COLO668 (cell line): ENCODE data around the gene PSG2.
"Not testable (repeated sequence)": the region's sequence is repeated elsewhere in the genome, so short reads cannot be mapped to it uniquely, and the experiment has no call there.

ENCODE experiments used
- DNase-seq: peaks from one replicate; lab custom pipeline; 2025; ENCODE audit not compliant: unreplicated experiment; lab: John Stamatoyannopoulos, UW

Gene PSG2

DNA sequence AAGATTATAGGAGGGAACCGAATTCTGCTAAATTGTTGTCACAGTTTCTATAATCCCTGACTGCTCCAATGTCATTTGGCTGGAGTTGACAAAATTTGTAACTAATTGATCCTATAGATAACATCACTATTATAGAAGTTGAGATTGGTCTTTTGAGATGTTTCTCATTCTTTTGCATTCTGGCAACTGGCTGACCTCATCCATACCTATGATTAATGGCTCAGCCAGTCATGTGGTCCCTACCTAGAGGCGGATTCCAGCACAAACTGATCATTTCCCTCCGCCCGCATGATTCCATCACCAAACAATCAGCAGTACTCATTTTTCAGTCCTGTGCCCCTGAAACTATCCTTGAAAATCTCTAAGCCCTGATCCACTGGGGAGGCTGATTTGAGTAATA is 4.2 kb downstream of the PSG2 start:
- DNase-seq = no peak

DNA sequence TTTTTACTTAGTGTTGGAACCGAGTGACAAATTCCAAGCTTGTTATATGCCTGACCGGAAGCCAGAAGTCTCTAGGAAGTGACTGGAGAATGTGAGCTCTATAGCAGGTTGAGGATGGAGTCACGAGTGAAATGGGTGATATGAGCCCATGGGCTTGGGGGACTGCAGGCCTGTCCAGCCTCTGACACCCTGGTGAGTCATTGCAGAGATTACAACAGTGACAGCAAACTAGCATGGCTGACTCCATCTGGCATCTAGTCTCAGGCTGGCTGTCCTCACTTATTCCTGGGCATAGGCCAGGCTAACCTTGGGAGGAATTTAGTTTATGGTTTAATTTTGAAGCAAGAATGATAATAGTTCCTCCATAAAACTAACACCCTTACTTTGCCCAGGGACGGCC is 4.6 kb downstream of the PSG2 start:
- not testable (repeated sequence) for DNase-seq

DNA sequence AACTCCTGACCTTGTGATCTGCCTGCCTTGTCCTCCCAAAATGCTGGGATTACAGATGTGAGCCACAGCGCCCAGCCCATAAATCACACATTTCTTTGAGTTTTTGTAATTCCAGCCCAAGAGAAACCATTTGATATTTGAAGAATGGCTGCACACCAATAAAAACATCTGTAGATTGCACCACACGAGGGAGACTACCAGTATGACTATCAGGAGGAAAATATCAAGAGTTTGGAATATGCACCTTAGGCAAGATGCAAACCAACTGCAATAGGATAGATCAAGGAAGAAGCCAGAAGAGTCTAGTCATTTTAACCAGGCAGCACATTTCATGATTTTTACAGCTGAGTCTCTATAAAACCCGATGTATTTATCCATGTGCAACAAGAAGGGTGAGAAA is 20.1 kb downstream of the PSG2 start:
- not testable (repeated sequence) for DNase-seq

DNA sequence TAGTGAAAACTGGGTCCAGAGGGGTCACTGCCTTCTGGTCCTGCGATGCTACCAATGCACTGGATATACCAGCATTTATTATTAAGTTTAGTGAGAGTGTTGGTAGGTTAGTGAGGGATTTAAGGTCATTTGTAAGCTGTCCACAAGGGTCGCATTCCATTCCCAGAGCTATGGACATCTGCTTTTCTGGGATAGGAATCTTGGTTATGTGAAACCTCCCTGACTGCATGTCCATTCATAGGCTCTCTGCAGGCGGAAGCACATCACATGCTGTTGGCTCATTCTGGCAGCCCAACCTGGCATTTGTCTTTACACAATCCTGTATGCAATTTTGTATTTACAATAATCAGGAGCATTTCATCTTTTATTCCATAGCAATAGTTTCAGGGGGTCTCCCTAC is 21.2 kb downstream of the PSG2 start:
- not testable (repeated sequence) for DNase-seq

DNA sequence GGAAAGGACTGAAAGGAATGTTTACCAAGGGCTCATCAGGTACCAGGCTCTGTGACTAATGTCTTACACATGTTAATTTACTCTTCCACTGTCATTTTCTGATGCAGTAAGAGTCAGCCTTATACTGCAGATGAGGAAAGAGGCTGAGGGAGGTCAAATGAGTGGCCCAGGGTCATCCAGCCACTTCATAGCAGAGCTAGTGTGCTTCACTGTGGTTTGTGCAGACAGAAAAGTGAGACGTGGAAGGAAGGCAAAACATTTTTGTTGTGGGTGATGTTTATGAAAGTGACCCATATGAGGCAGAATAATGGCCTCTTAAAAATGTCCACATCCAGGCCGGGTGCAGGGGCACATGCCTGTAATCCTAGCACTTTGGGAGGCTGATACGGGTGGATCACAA is 22.2 kb downstream of the PSG2 start:
- not testable (repeated sequence) for DNase-seq

DNA sequence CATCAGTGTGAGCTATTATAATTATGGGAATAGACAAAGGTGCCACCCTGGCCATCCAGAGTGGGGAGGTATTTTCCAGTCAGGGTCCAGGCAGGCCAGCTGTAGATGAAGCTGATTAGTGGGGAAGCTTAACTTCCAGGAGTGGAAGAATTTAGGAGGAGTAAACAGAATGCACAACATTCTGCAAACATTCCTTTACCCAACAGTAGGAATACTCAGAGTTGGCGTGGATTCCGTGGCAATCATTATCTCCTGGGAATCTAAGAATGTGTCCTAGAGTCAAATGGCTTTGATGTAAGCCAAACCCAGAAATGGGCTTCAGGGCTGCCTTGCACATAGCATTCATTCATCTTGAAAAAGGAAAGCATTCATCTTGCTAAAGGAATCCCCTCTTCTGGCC is 23.0 kb downstream of the PSG2 start:
- not testable (repeated sequence) for DNase-seq

DNA sequence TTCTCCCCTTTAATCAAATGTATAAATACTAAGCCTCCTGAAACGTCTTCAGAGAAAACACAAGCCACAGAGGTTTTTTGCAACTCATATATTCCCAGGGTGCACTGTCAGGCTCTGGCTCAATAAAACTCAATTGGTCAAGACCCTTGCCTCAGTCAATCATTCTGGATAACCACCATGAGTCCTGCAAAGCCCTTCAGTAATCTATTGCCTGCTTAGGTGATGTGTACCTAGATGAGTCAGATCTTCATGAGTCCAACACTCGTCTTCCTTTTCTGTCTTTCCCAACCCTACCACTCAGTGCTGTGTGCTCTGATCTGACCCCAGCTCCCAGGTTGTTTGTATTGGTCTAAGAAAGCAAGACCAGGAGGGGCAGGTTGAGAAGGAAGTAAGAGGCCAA is 24.1 kb downstream of the PSG2 start:
- DNase-seq = not testable (repeated sequence)

DNA sequence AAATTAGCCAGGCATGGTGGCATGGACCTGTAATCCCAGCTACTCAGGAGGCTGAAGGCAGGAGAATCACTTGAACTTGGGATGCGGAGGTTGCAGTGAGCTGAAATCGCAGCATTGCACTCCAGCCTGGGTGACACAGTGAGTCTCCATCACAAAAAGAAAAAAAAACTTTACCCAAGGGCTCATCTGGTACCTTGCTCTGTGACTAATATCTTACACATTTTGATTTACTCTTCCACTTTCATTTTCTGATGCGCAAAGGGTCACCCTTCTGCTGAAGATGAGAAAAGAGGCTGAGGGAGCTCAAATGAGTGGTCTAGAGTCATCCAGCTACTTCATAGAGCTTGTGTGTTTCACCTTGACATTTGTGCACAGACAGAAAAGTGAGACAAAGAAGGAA is 34.5 kb downstream of the PSG2 start:
- not testable (repeated sequence) for DNase-seq

DNA sequence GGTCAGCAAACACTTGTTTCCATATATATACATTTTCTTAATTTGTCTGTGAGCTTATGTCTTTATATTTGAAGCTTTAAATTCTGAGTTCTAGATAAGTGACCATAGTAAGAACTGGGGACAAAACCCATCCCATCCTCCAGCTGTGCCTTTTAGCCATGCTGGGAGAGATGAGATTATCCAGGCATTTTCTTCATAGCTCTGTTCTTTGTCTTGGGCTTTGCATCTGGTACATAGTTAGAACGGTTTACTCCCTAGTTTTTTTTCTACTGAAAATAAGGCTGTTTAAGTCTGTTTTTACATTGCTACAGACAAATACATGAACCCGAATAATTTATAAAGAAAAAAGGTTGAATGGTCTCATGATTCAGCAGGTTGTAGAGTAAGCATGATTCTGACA is 35.9 kb downstream of the PSG2 start:
- DNase-seq = not testable (repeated sequence)

DNA sequence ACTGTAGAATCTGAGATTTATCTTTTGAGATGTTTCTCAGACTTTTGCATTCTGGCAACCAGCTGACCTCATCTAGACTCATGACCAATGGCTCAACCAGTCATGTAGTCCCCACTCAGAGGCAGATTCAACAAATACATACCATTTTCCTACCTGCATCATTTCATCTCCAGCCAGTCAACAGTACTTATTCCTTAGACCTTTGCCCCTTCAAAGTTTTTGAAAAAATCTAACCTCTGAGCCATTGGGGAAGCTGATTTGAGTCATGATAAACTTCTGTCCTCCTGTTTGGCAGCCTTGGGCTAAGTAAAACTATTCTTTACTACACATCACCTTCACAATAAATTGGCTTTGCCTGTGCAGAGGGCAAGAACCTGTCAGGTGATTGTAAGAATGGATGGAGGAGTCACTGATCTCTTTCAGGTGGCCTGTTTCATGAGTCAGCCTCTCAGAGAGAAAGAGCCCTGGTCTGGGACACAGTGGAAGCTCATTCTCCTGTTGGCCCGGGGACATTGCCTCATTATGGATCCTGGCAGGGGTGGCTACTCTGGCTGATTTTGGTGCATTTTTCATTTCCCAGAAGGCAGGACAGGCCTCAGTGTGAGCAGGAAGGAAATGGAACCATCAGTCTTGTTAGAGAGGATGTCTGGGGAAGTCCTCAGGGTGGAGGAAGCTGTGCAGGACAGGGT is 38.9 kb downstream of the PSG2 start:
- not testable (repeated sequence) for DNase-seq

DNA sequence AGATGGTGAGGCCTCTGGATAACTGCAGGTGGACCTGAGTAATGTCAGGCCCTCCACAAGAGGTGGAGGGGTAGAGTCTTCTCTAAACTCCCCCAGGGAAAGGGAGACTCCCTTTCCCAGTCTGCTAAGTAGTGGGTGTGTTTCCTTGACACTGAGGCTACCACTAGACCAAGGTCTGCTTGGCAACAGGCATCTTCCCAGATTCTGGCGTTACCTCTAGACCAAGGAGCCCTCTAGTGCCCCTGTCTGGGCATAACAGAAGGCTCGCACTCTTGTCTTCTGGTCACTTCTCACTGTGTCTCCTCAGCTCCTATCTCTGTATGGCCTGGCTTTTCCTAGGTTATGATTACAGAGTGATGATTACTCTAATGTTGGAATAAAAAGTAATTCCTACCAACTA is 50.9 kb downstream of the PSG2 start:
- DNase-seq = peak; percentile 5

DNA sequence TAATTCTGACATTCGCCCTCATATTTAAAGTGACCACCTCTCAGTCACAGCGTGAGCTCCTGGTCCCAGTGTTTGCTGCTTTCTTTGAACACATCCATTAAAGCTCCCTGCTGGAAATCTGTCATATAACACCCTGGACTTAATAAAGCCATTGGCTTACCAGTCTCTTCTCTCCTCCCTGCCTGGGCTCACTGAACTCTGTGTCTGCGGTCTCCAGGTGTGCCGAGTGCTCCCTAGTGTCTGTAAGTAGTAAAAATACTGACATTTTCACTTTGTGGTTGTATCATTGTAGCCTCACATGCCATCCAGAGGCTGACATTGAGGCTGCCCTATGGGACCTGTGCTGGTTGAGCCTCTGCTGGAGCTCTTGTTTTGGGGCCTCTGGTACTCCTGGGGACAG is 53.6 kb downstream of the PSG2 start:
- DNase-seq = no peak

DNA sequence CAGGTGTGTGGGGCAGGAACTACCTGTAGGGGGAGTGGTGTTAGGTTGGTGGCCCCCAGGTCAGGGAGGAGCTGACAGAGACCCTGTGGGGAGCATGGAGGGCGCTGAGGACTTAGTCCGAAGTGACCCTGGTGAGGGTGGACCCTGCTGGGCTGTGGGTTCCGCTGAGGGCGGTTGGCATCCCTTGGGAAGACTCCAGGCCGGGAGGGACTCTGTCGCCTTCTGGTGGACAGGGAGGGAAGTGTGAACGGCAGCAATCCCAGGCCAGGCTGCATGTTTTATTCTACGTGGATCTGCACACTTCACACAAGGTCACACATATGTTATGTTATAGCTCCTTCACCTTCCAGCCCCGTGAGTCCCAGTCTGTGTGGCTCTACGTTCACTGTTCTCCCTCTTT is 54.5 kb downstream of the PSG2 start:
- not testable (repeated sequence) for DNase-seq

DNA sequence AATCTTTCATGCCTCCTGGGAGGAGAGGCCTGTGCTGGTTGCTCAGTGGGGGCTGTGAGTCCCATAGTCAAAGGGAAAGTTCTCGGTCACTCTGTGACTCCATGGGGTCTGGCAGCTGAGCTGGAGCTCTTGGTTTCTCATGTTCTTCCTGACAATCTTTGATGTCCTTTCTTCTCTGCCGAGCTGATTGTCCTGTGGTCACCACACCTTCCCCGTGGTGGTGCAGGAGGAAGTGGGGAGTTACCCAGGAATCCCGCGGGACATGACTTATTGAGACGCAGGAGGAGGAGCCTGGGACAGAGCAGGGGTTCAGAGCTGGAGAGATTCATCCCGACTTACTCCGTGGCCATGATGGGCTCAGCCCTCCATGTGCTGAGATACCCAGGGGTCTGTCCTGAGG is 55.4 kb downstream of the PSG2 start:
- DNase-seq = not testable (repeated sequence)

DNA sequence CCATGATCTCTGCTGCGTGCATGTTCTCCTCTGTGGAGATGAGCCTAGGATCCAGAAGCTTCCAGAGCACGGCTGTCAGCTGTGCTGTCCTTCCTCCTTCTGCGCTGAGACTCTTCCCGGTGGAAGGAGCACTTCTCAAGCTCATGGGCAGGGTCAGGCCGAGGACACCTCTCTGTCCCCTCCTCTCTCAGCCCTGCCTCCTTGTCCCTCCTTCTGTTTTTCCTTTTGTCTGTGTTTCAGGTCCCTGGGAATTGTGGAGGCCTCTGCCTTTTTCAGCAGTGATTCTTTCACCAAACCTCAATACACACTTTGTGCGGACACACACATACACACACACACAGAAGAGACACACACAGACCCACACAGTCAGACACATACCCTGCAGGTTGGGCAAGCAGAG is 56.1 kb downstream of the PSG2 start, which contains the start of gene PSG11:
TSS of gene PSG11 (minus strand) at position 101 of the 400 bp plus-strand sequence. CDS start at position 4, 97 bp downstream.
- DNase-seq = not testable (repeated sequence)

DNA sequence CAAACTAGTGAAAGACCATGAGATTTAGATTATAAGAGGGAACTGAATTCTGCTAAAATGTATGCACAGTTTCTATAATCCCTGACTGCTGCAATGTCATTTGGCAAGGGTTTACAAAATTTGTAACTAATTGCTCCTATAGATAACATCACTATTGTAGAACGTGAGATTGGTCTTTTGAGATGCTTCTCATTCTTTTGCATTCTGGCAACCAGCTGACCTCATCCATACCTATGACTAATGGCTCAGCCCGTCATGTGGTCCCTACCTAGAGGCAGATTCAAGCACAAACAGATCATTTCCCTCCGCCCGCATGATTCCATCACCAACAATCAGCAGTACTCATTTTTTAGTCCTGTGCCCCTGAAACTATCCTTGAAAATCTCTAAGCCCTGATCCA is 60.4 kb downstream of the PSG2 start:
- DNase-seq = not testable (repeated sequence)

DNA sequence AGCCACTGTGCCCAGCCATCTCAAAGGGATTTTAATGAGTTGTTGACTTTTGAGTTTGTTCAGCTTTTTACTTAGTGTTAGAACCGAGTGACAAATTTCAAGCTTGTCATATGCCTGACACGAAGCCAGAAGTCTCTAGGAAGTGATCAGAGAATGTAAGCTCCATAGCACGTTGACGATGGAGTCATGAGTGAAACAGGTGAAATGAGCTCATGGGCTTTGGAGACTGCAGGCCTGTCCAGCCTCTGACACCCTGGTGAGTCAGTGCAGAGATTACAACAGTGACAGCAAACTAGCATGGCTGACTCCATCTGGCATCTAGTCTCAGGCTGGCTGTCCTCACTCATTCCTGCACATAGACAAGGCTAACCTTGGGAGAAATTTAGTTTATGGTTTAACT is 60.9 kb downstream of the PSG2 start:
- not testable (repeated sequence) for DNase-seq

DNA sequence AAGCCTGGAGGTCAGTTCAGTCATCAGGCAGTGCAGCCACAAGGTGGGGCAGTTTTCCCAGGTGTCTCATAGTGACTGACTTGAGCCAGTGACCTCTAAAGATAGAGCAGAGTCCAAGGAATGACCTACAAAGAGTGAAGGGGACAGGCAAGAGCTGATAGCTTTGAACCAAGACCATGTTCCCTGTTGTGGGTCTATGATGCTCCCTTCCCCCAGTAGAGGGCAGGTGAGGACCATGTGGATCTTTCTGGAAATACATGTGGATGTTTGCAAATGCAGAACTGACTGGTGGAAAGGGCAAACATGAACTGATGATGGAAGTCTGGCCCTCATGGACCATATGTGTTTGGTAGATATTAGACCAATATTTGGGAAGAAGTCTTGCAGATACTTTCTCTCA is 62.9 kb downstream of the PSG2 start:
- not testable (repeated sequence) for DNase-seq
